ENCODE data around the gene IDH3G.

The IDH3G gene

GRCh38 chrX:153791104-153791852 is 2.9 kb downstream of the IDH3G start:
- DNase-seq (ENCODE audit: low spot score): no peak

DNA sequence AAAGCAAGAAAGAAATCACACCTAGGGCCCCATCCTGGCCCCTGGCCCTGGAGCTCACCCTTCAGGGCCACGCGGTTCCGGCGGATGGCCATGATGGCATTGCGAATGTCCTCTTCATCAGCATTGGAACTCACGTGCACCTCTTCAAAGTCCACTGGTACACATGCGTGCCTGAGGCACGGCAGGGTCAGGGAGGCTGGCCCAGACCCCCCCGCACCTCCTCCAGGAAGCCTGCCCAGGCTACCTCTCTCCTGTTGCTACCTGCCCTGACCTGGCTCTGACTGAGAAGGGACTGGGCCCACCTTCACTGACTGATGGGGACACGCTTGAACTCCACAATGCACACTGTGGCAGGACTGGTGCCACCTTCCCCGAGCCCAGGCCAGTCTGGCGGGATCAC is 4.5 kb downstream of the IDH3G start:
- no peak for DNase-seq (ENCODE audit: low spot score)

DNA sequence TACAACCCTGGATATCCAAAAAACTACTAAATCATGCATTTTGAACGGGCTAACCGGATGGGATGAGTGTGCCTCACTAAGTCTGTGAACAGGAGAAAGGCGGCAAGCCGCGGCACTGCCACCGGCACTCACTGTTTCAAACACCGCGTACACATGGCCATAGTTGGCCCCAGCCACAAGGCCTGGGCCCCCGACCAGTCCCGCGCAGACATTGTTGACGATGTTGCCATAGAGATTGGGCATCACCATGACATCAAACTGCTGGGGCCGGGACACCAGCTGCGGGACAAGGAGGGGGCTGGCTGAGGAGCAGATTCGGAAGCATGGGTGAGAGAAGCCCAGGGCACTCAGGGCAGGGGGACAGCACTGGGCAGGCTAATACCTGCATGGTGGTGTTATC is 7.5 kb downstream of the IDH3G start:
- no peak for DNase-seq (ENCODE audit: low spot score)

GRCh38 chrX:153784325-153784967 is 9.7 kb downstream of the IDH3G start:
- no peak for DNase-seq (ENCODE audit: low spot score)

DNA sequence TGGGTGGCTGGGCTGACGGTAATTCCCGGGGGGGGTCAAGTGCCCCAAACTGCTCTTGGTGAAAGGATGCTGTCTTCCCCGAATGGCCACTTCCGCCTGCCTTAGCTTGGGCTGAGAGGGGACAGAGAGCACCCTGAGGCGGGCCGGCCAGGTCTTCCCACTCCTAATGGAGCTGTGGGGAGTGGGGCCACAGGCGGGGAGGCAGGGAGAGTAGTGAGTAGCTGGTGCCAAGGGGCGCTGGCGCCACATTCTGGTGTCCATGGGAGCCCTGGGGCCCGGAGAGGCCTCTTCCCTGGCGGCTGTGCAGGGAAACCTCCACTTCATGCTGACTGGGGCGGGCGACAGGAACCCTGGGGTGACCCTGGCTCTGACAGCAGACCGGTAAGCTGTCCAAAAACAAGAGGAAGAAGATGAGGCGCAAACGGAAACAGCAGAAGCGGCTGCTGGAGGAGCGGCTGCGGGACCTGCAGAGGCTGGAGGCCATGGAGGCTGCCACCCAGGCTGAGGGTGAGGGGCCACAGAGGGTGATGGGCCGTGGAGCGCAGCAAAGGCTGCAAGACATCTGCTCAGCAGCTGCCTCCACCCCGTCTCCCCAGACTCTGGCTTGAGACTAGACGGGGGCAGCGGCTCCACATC is 10.7 kb downstream of the IDH3G start:
- no peak for DNase-seq (ENCODE audit: low spot score)

DNA sequence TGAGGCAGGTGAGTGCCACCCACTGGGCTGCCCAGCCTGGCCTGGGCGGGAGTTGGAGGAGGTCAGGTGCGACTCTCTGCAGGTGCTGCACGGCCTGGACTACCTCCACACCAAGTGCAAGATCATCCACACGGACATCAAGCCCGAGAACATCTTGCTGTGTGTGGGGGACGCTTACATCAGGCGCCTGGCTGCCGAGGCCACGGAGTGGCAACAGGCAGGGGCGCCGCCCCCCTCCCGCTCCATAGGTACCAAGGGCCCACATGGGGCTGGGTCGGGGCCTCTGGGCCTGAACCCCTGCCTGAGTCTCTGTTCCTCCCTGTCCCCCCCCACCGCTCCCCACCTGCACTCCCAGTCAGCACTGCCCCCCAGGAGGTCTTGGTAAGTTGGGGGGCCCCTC is 11.3 kb downstream of the IDH3G start:
- no peak for DNase-seq (ENCODE audit: low spot score)

- DNase-seq (ENCODE audit: low spot score): no peak
These were observed 11.9 kb downstream of the IDH3G start for GRCh38 chrX:153782313-153782712.

DNA sequence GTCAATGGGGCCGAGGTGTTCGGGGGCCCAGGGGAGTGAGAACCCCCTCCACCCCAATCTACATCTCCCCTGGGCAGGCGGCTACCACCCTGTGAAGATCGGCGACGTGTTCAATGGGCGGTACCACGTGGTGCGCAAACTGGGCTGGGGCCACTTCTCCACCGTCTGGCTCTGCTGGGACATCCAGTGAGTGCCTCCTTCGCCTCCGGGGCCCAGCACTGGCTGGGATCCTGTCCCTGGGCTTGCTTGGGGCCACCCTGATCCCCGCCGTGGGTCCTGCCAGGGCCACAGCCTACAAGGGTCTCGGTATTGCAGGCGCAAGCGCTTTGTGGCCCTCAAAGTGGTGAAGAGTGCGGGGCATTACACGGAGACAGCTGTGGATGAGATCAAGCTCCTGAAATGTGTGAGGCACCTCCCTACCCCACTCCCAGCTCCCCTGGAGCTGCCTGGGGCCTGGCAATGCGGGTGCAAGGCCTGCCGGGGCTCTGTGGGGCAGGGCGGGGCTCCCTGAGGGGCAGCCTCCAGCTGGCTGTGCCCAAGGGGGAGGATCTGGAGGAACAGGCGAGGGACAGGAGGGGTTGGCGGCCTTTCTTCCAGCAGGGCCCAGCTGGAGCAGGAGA is 12.6 kb downstream of the IDH3G start:
- no peak for DNase-seq (ENCODE audit: low spot score)

GRCh38 chrX:153780678-153781427 is 13.3 kb downstream of the IDH3G start, which contains the start of gene SRPK3:
TSS of gene SRPK3 (plus strand) at chrX:153781041. CDS start at chrX:153781087, 46 bp downstream.
- DNase-seq (ENCODE audit: low spot score): no peak

DNA sequence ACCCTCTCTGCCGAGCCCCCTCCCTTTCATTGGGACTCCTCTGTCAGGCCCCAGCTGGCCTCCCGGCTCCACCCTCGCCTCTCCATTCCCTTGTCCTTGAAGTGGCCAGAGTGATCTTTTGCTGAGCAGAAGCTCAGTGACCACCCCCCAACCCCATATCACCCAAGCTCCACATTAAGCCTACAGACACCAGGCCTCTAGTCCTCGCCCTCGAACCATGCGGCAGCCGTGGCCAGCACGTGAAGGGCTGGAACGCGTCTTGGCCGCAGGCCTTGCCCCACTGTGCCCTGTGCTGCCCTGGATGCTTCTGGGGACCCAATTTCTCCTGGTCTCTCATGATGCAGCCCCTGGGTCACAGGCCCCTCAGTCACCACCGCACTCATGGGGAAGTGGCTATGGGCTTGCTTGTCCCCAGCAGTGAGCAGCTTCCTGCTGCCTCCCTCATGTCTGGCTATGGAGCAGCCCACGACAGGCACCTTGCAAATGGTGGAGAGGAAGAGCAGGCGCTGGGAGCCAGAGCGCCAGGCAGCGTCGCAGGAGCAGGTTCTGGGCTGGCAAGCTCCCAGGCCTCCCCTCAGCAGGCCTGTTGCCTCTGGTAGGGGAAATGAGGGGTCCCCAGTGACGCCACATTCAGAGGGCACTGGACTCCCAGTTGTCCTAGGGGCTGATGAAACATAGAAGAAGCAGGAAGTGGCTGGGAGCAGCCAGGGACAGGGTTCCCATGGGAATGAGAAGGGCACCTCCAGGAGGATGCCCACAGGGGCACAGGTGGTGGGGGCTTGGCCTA is 14.1 kb downstream of the IDH3G start:
- DNase-seq (ENCODE audit: low spot score): no peak

GRCh38 chrX:153778684-153779101 is 15.5 kb downstream of the IDH3G start:
- DNase-seq (ENCODE audit: low spot score): no peak

DNA sequence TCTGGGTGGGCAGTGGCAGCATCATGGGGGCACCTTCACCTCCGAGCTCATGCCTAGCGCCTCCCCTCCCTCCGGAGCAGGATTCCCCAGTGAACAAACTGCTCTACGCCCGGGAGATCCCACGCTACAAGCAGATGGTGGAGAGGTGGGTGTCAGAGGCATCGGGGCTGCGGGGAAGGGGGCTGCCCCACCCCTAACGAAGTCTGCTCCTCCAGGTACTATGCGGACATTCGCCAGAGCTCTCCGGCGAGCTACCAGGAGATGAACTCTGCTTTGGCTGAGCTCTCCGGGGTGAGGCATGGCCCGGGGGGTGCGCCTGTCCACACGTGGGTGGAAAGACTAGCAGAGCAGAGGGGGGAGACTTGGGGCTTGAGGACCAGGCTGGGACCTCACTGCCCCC is 16.0 kb downstream of the IDH3G start:
- no peak for DNase-seq (ENCODE audit: low spot score)

GRCh38 chrX:153777261-153778090 is 16.7 kb downstream of the IDH3G start:
- DNase-seq (ENCODE audit: low spot score): no peak

DNA sequence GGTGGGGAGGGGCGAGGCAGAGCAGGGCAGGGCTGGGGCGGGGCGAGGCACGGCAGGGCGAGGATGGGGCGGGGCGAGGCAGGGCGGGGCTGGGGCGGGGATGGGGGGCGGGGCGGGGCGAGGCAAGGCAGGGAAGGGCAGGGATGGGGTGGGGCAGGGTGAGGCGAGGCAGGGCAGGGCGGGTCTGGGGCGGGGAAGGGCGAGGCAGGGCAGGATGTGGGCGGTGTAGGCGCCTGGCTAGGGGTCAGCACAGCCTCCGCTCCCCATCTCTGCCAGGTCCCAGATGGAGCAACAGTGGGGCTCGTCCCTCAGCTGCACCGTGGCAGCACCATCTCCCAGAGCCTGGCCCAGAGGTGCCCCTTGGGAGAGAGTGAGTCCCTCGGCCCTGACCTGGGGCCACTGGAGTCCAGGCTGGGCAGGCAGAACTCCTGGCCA is 17.5 kb downstream of the IDH3G start:
- peak; percentile 28 for DNase-seq (ENCODE audit: low spot score)

DNA sequence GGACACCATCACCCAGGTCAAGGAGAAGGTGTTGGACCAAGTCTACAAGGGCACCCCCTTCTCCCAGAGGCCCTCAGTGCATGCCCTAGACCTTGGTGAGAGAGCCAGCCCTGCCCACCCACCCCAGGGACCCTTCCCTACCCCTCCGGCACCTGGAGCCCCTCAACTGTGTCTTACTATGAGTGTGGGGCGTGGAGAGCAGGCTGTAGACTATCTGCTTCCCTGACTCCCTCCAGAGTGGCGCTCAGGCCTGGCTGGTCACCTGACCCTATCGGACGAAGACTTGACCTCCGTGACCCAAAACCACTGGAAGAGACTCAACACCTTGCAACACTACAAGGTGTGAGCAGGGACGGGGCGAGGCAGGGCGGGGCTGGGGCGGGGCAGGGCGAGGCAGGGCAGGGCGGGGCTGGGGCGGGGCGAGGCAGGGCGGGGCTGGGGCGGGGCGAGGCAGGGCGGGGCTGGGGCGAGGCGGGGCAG is 18.0 kb downstream of the IDH3G start:
- DNase-seq (ENCODE audit: low spot score): peak; percentile 22

DNA sequence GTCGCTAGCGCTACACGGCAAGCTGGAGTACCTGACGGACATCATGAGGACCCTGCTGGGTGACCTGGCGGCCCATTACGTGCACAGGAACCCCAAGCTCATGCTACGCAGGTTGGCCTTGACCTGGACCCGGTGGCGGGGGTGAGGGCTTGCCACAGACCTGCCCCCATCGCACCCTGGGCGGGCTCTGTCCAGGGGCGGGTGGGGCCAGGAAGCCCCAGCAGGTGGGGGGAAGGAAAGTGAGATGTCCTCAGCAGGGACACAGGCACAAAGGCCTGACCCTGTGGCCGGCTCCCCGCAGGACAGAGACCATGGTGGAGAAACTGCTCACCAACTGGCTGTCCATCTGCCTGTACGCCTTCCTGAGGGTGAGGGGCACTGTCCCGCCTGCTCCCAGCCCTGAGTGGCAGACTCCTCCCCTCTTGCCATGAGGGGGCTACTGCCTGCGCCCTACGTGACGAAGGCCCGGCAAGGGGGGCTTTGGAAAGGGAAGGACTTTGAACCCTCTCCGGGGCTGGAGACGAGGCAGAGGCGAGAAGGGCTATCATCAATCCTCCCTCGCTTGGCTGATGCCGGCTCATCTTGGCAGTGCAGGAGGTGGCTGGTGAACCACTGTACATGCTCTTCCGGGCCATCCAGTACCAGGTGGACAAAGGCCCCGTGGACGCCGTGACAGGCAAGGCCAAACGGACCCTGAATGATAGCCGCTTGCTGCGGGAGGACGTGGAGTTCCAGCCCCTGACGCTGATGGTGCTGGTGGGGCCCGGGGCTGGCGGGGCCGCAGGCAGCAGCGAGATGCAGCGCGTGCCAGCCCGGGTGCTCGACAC is 18.7 kb downstream of the IDH3G start:
- DNase-seq (ENCODE audit: low spot score): no peak

- DNase-seq (ENCODE audit: low spot score): no peak
These were observed 19.4 kb downstream of the IDH3G start for GRCh38 chrX:153774576-153775292.

- DNase-seq (ENCODE audit: low spot score): no peak
These were observed 20.2 kb downstream of the IDH3G start for GRCh38 chrX:153773741-153774575.
